Endothelial cell of umbilical vein (primary cell): ENCODE measurements around the gene ANKEF1. TPM values are rescaled to one million over a fixed set of nuclear protein-coding genes. Genes with fewer than 3 reads are reported as not detected.

Experiments used
- BruUV-seq: library from RNA; stranded (reverse); fragments of 400-500 nt; replicated peaks from 2 replicates; lab custom pipeline; 2021; lab: Mats Ljungman, UMichigan
- CTCF ChIA-PET: fragments of 300-600, 350-600 bp; sonication (Branson Sonifier 250); formaldehyde crosslinking; loops from one replicate; lab custom pipeline; 2021; ENCODE audit warnings: antibody characterized with exemption, inconsistent platforms; lab: Charles Lee
- POLR2A ChIA-PET: fragments of 300-600, 350-600 bp; sonication (Branson Sonifier 250); formaldehyde crosslinking; loops from one replicate; lab custom pipeline; 2021; ENCODE audit warnings: antibody characterized with exemption, inconsistent platforms; lab: Charles Lee
- DNase-seq: peaks from one replicate; pipeline ENCODE4 v3.0.0-alpha.2; 2011; ENCODE audit warnings: low read depth, low spot score
- FAIRE-seq: peaks from 2 replicates; lab custom pipeline; 2011; peaks lifted over from hg19 to GRCh38; lab: Jason Lieb, UNC
- H2AFZ ChIP-seq: 2 replicates; pipeline ENCODE4 v1.6.0; 2012; ENCODE audit warnings: low read depth, low read length, control low read depth, inconsistent platforms
- H3K27ac ChIP-seq: 2 replicates; pipeline ENCODE4 v1.5.1; 2011; ENCODE audit warnings: low read depth, mild to moderate bottlenecking, control low read depth, low read length, moderate library complexity; ENCODE audit not compliant: insufficient read depth
- H3K27me3 ChIP-seq, 2 experiments: 2 replicates each; pipeline versions ENCODE4 v1.6.0 to v1.6.1; 2011; ENCODE audit warnings: low read length in 2 of 2, mixed read lengths in 1 of 2; ENCODE audit not compliant: control insufficient read depth in 2 of 2, insufficient read depth in 2 of 2
- H3K36me3 ChIP-seq, 2 experiments: 2 replicates in 1 of 2; 3 replicates in 1 of 2; pipeline ENCODE4 v1.5.1; 2011; ENCODE audit warnings: low read length in 2 of 2, mild to moderate bottlenecking in 1 of 2, moderate library complexity in 1 of 2; ENCODE audit not compliant: control insufficient read depth in 2 of 2, insufficient read depth in 2 of 2; ENCODE audit errors: extremely low read depth in 1 of 2
- H3K4me1 ChIP-seq: 3 replicates; pipeline ENCODE4 v1.5.1; 2011; ENCODE audit warnings: mild to moderate bottlenecking, low read length; ENCODE audit not compliant: control insufficient read depth, insufficient read depth; ENCODE audit errors: extremely low read depth
- H3K4me2 ChIP-seq: 2 replicates; pipeline ENCODE4 v1.6.1; 2011; ENCODE audit warnings: low read length, control low read depth, mixed read lengths; ENCODE audit not compliant: insufficient read depth
- H3K4me3 ChIP-seq, 3 experiments: fragments of 200-600 bp in 1 of 3; sonication (generic), shearing (Covaris generic) in 1 of 3; replicated peaks in 1 of 3; 2 replicates each; pipeline ENCODE4 v1.5.1; 2011 to 2016; ENCODE audit warnings: control low read depth in 3 of 3, low read length in 3 of 3, mild to moderate bottlenecking in 2 of 3, inconsistent platforms in 1 of 3, low read depth in 1 of 3, moderate library complexity in 1 of 3; ENCODE audit not compliant: insufficient read depth in 1 of 3
- H3K79me2 ChIP-seq: 2 replicates; pipeline ENCODE4 v1.6.0; 2012; ENCODE audit warnings: low read length, inconsistent platforms; ENCODE audit not compliant: control insufficient read depth, insufficient read depth
- H3K9ac ChIP-seq: replicated peaks from 2 replicates; pipeline ENCODE3; 2011; ENCODE audit warnings: low read length, control low read depth; ENCODE audit not compliant: insufficient read depth; ENCODE audit errors: extremely low read depth
- H3K9me1 ChIP-seq: replicated peaks from 3 replicates; pipeline ENCODE4 v1.6.0; 2011; ENCODE audit warnings: mild to moderate bottlenecking, low read length; ENCODE audit not compliant: control insufficient read depth, insufficient read depth; ENCODE audit errors: extremely low read depth
- H3K9me3 ChIP-seq: replicated peaks from 2 replicates; pipeline ENCODE4 v1.5.1; 2012; ENCODE audit warnings: low read length, inconsistent platforms; ENCODE audit not compliant: control insufficient read depth, insufficient read depth
- H4K20me1 ChIP-seq: replicated peaks from 2 replicates; pipeline ENCODE3; 2011; ENCODE audit warnings: mild to moderate bottlenecking, low read length; ENCODE audit not compliant: control insufficient read depth, insufficient read depth; ENCODE audit errors: extremely low read depth
- CTCF ChIP-seq, 2 donors: IDR thresholded peaks; 1 replicate in 1 of 2; 2 replicates in 1 of 2; pipeline ENCODE4 v1.5.1; 2011; ENCODE audit warnings: low read length in 2 of 2, mild to moderate bottlenecking in 2 of 2, moderate library complexity in 2 of 2, control low read depth in 1 of 2, inconsistent platforms in 1 of 2, low read depth in 1 of 2; ENCODE audit not compliant: insufficient read depth in 1 of 2; ENCODE audit errors: extremely low read depth in 1 of 2
- EZH2 ChIP-seq: IDR thresholded peaks from 2 replicates; pipeline ENCODE4 v1.6.1; 2012; ENCODE audit warnings: borderline replicate concordance, low read depth, mild to moderate bottlenecking, moderate library complexity, low read length, inconsistent platforms; ENCODE audit not compliant: severe bottlenecking
- FOS ChIP-seq: IDR thresholded peaks from 2 replicates; pipeline ENCODE4 v1.6.1; 2011; ENCODE audit warnings: mild to moderate bottlenecking, low read length, moderate library complexity, borderline replicate concordance; ENCODE audit not compliant: insufficient read depth
- GATA2 ChIP-seq: IDR thresholded peaks from 2 replicates; pipeline ENCODE4 v1.7.0; 2011; ENCODE audit warnings: low read depth, mild to moderate bottlenecking, moderate library complexity, mixed read lengths, low read length; ENCODE audit not compliant: insufficient read length, insufficient read depth
- JUN ChIP-seq: IDR thresholded peaks from 2 replicates; pipeline ENCODE4 v1.6.1; 2011; ENCODE audit warnings: borderline replicate concordance, low read depth; ENCODE audit not compliant: insufficient read length, insufficient read depth
- MYC ChIP-seq: IDR thresholded peaks from one replicate; pipeline ENCODE4 v1.6.1; 2011; ENCODE audit warnings: mild to moderate bottlenecking, low read depth, low read length
- POLR2A ChIP-seq: IDR thresholded peaks from 2 replicates; pipeline ENCODE4 v1.6.1; 2012; ENCODE audit warnings: low read depth, mild to moderate bottlenecking, control low read depth, low read length
- POLR2AphosphoS5 ChIP-seq: IDR thresholded peaks from 2 replicates; pipeline ENCODE4 v1.6.1; 2012; ENCODE audit warnings: low read depth, mild to moderate bottlenecking, control low read depth, low read length, moderate library complexity; ENCODE audit not compliant: insufficient read depth
- dilution Hi-C: fragments of 300-500 bp; cut with MboI; formaldehyde crosslinking; loops from one replicate; pipeline ENCODE4 v1.15.0; 2019; ENCODE audit warnings: low sequenced_read_pairs; ENCODE audit not compliant: extremely low pct_ligation_motif_present
- intact Hi-C: fragments of 100-400 bp; cut with micrococcal nuclease; formaldehyde crosslinking; loops from one replicate; pipeline ENCODE4 v1.10.0; 2022
- polyA plus RNA-seq, 4 experiments: library from polyadenylated mRNA; depleted of rRNA in 3 of 4; stranded (reverse) in 3 of 4; unstranded in 1 of 4; fragments of >200 nt; gene quantifications; 2 replicates each; pipeline versions ENCODE4 v1.2.1 to v1.2.3, GENCODE V29; 2011 to 2012; ENCODE audit warnings: missing spikeins in 1 of 4
- total RNA-seq: library from RNA; stranded (reverse); gene quantifications from 2 replicates; pipeline ENCODE4 v1.2.3, GENCODE V29; 2021
- TF ChIP-seq, protein P1 (sequence below): IDR thresholded peaks from 2 replicates; pipeline ENCODE4 v1.6.1; 2011; ENCODE audit not compliant: insufficient read depth, insufficient read length

Gene ANKEF1
- total and polyA plus RNA-seq, 2 donors (not counting 3 experiments of a cell fraction or from before 2014, with no cell fraction given), result 0.58 to 2.4 TPM

- dilution Hi-C loops, result no loop called here
- ChIA-PET CTCF (no interaction called here), POLR2A (no interaction called here)
- H3K9ac ChIP-seq, result no peak overlapping the region
- no TSS peak for BruUV-seq
- no peaks in the 10 kb centered on the region for H3K4me1 ChIP-seq
- no peaks in the 10 kb centered on the region for H3K9me1 ChIP-seq
- DNase-seq (no peak), FAIRE-seq (no peak)
- no peaks in the 10 kb centered on the region for H4K20me1 ChIP-seq
- no peak overlapping the region for H3K4me3 ChIP-seq
- H3K27me3 ChIP-seq, result peaks cover 0 to 1% of the 10 kb centered on the region in 2 experiments
- intact Hi-C loops, result no loop called here
- H2AFZ ChIP-seq, result no peak overlapping the region
- no peak overlapping the region for H3K27ac ChIP-seq
- H3K79me2 ChIP-seq, result no peaks in the 10 kb centered on the region
- H3K9me3 ChIP-seq, result no peaks in the 10 kb centered on the region
- TF ChIP-seq EZH2, result no peak
- TF ChIP-seq, protein P1, sequence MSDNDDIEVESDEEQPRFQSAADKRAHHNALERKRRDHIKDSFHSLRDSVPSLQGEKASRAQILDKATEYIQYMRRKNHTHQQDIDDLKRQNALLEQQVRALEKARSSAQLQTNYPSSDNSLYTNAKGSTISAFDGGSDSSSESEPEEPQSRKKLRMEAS, result no peak
- TF ChIP-seq MYC, result no peak
- no peak for TF ChIP-seq GATA2
- no peak for TF ChIP-seq JUN
- no peak for TF ChIP-seq FOS
- TF ChIP-seq CTCF (IDR thresholded peaks at IDR 0.05; ENCODE audit: extremely low read depth in 1 of 2, insufficient read depth in 1 of 2, low read depth in 1 of 2, low read length in 2 of 2), result no peak
- TF ChIP-seq POLR2A, result no peak
- TF ChIP-seq POLR2AphosphoS5, result no peak
- no peak overlapping the region for H3K4me2 ChIP-seq
- no peaks in the 10 kb centered on the region for H3K36me3 ChIP-seq
Observed at GRCh38 chr20:10060226-10060625, 25.4 kb downstream of the ANKEF1 start.
